ENCODE data around the gene PKMYT1.

- TF ChIP-seq POLR2AphosphoS5 (IDR thresholded peaks at IDR 0.05; ENCODE audit: insufficient read depth in 1 of 2, low read depth in 1 of 2) (no peak), POLR2A (IDR thresholded peaks at IDR 0.05) (no peak)
Observed at GRCh38 chr16:3010510-3010909, 30.3 kb upstream of the PKMYT1 start.
